Measurements from ENCODE around the gene ADAM23.

GRCh38 chr2:206512999-206513398, 69.7 kb downstream of the ADAM23 start:
- TF ChIP-seq EZH2 (IDR thresholded peaks at IDR 0.05; ENCODE audit: insufficient read depth, poor library complexity, severe bottlenecking) (no peak), EZH2phosphoT487 (IDR thresholded peaks at IDR 0.05; ENCODE audit: insufficient read depth, low read depth) (no peak)
